GM19395 (cell line): ENCODE results near the gene LTBP2.

ENCODE experiments used
- ATAC-seq: cut with Tn5 transposase; IDR thresholded peaks from one replicate; pipeline ENCODE4 v1.9.1; 2021; ENCODE audit warnings: mild to moderate bottlenecking, moderate library complexity; ENCODE audit not compliant: unreplicated experiment

LTBP2 gene

DNA sequence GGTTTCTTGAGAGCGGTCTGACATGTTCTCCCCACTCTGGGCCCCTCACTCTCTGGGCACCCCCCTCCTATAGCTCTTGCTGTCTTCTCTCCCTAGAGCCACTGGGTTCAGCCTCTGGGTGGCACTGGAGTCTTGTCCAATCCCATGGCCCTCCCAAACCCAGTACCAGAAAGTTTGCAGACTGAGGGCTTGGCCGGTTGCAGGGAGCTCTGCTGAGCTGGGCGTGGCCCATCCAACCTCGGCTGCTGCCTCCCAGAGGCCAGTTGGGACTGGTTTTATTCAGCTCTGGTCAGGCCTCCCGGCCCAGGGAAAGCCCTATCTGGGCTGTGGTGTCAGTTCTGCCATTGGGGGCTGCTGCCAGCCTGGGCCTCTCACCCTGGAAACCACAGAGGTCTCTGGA lies 80.6 kb downstream of the LTBP2 start:
- no peak for ATAC-seq

GRCh38 chr14:74531006-74531405 lies 81.0 kb downstream of the LTBP2 start:
- no peak for ATAC-seq

DNA sequence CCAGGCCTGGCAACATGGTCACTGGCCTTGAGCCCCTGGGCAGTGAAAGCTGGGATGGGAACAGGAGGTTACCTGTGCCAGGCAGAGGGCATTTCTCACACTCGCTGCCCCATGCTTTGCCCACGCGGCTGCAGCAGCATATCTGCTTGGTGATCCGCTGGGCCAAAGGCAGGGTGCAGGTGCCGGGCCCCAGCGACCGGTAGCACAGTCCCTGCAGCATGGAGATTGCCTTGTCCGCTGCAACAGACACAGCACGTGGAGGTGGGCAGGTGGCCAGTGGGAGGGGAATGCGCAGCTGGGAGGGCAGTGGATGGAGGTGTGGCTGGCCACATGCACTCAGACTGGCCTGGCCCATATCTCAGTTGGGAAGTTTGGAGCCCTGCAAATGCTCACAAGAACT lies 83.2 kb downstream of the LTBP2 start:
- no peak for ATAC-seq

DNA sequence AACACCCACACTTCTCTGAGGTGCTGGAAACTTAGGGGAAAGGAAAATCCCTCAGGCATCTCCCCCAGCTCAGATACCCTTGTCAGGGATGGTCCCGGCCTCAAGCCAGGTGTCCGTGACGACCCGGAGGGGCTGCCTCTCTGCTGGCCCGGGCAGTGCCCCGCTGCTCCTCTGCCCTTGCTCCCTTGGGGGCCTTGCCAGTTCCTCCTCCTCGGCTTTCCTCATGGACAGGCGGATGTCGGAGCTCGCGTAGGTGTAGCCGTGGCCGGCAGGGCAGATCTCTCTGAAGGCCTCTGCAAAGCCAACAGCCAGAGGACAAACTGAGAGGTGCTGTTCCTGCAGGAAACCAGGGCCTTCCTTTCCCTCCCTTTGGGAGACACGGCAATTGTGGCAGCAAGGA lies 83.6 kb downstream of the LTBP2 start:
- ATAC-seq = no peak

- no peak for ATAC-seq
Measured at GRCh38 chr14:74527736-74528280, 84.2 kb downstream of the LTBP2 start.

- no peak for ATAC-seq
Measured at GRCh38 chr14:74526854-74527585, 85.0 kb downstream of the LTBP2 start.

GRCh38 chr14:74525361-74525851 lies 86.6 kb downstream of the LTBP2 start:
- ATAC-seq = no peak

DNA sequence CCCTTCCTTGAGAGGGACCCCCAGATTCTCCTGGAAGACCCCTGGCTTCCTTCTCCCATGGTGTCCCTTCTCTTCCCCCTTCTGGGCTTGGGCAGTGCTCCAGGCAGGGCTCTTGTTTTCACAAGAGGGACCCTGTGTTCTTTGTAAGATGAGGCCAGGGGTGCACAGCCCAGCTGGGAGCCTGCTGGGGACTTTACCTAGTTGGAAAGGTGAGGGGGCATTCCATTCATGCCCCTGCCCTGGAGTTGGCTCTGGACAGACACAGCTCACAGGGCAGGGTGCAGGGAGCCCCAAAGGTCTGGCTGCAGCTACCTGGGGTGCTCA lies 87.3 kb downstream of the LTBP2 start:
- ATAC-seq = no peak

- ATAC-seq = no peak
Measured at GRCh38 chr14:74524076-74524811, 87.8 kb downstream of the LTBP2 start.

GRCh38 chr14:74522740-74523139 lies 89.3 kb downstream of the LTBP2 start:
- ATAC-seq = no peak

DNA sequence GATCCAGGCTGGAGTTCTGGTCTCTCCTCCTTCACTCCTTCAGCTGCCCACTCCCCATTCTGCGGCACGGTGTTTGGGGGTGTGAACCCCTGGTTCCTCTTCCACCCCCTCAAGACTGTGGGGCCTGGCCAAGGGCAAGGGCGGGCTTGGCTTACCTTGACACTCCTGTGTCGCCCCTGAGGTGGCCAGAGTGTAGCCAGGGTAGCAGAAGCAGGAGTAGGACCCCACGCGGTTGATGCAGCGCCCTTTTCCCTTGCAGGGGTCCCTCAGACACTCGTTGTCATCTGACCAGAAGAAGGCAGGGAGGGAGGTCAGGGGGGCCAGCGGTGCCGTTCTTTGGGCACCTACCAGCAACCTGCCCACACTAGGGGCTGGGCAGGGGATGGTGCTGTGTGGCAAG lies 90.3 kb downstream of the LTBP2 start:
- no peak for ATAC-seq

GRCh38 chr14:74519316-74520074 lies 92.5 kb downstream of the LTBP2 start:
- ATAC-seq = no peak

- ATAC-seq = no peak
Measured at GRCh38 chr14:74518221-74518620, 93.8 kb downstream of the LTBP2 start.

DNA sequence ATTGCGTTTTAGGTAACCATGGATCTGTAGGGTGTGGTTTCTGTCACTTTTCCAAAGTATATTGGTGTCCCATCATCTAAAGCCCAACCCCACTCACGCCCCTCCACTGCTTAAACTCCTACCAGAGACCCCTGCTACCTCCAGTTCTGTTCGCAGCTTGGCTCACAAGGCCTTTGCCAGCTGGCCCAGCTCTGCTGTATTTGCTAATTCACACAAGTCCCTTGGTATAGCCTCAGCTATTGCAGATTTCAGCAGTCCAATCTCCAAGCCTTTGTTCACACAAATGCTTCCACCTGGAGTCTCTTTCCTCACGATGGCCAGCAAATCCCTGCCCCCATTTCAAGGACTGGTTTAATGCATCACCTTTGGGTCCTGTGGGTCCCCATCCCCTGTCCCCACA lies 94.3 kb downstream of the LTBP2 start:
- no peak for ATAC-seq

DNA sequence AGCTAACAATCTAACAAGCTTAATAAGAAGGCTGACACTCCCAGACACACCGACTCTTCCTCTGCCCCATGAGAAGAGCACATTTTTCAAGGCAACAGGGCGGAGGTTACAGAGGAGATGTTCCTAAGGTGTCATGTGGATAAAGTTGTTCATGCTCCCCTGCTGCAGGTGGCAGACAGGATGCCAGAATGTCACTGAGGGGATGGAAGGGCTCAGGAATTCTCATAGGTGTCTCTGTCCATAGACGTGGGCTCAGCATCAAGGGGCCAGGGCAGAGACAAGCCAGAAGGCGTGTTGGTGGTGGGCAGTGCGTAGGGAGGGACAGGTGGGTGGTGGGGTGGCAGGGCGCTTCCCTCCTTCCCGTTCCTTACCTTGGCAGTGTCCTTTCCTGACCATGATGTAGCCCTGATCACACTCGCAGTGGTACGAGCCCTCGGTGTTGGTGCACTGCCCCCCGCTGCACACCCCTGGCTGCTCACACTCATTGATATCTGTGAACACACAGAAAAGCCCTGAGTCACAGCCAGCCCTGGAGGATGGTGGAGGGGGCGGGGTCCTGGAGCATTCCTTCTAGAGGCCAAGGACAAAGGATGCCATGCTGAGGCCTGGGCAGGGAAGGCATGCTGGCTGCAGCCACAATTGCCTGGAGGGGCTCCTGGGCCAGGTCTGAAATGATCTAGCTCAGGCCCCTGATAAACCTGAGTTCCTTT lies 95.4 kb downstream of the LTBP2 start:
- no peak for ATAC-seq

DNA sequence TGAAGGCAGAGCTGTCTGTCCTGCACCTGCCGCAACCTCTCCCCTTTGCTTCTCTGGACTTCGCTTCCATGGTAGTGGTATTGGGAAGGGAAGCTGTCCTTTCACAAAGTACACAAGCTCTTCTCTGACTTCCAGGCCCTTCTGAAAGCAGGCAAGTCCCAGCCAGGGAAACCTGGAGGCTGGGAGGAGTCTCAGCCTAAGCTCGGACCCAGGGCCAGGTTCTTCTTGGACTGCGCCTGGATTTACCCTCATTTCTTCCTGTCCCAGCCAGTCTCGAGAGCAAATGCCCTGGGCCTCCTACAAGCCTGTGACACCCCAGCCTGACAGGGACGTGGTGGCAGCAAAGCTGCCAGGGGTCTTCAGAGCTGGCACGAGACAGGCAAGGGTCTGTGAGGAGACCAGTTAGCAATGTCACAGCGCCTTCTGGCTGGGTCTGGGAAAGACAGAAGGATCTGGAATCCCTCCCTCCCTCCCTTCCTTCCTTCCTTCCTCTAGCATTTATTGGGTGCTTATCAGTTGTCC lies 96.1 kb downstream of the LTBP2 start:
- no peak for ATAC-seq

GRCh38 chr14:74514471-74514941 lies 97.5 kb downstream of the LTBP2 start:
- no peak for ATAC-seq

GRCh38 chr14:74511966-74512830 lies 99.8 kb downstream of the LTBP2 start:
- ATAC-seq = no peak

GRCh38 chr14:74510959-74511409 lies 101.1 kb downstream of the LTBP2 start:
- no peak for ATAC-seq
